ENCODE data around the gene THUMPD3.

THUMPD3 gene

DNA sequence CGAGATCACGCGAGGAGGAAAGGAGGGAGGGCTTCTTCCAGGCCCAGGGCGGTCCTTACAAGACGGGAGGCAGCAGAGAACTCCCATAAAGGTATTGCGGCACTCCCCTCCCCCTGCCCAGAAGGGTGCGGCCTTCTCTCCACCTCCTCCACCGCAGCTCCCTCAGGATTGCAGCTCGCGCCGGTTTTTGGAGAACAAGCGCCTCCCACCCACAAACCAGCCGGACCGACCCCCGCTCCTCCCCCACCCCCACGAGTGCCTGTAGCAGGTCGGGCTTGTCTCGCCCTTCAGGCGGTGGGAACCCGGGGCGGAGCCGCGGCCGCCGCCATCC lies 33.4 kb downstream of the THUMPD3 start:
- Histone ChIP-seq H3K9me3 (ENCODE audit: insufficient read depth, low read depth, low read length) (no peaks in the 10 kb centered on the region), H3K4me3 (ENCODE audit: low read length, poor library complexity, severe bottlenecking) (peak overlapping the region; percentile 98), H3F3A (ENCODE audit: low read depth) (peaks cover 9% of the 10 kb centered on the region; the same call in 1 of the 2 replicates), H3K27me3 (ENCODE audit: insufficient read depth, low read length, poor library complexity, severe bottlenecking) (peaks cover 5% of the 10 kb centered on the region), H3K79me2 (ENCODE audit: insufficient read depth, low read length) (peaks cover 85% of the 10 kb centered on the region), H3K4me2 (ENCODE audit: low read depth, low read length, poor library complexity, severe bottlenecking) (peak overlapping the region; percentile 96), H3K9ac (ENCODE audit: low read depth, low read length, poor library complexity, severe bottlenecking) (peak overlapping the region; percentile 92), H4K20me1 (ENCODE audit: insufficient read depth, low read length, poor library complexity, severe bottlenecking) (peaks cover 83% of the 10 kb centered on the region), H3K4me1 (ENCODE audit: insufficient read depth, low read length, poor library complexity, severe bottlenecking) (peaks cover 50% of the 10 kb centered on the region), H2AFZ (ENCODE audit: low read length) (no peak overlapping the region; the same call in 1 of the 2 replicates), H3K9me2 (replicated peaks; ENCODE audit: low read depth, low read length) (no peaks in the 10 kb centered on the region), H3K36me3 (ENCODE audit: insufficient read depth, low read length) (peaks cover 27% of the 10 kb centered on the region; the same call in 1 of the 2 replicates)
- no peak for TF ChIP-seq EZH2phosphoT487 (IDR thresholded peaks at IDR 0.05; ENCODE audit: borderline replicate concordance)
- TF ChIP-seq, protein P1, sequence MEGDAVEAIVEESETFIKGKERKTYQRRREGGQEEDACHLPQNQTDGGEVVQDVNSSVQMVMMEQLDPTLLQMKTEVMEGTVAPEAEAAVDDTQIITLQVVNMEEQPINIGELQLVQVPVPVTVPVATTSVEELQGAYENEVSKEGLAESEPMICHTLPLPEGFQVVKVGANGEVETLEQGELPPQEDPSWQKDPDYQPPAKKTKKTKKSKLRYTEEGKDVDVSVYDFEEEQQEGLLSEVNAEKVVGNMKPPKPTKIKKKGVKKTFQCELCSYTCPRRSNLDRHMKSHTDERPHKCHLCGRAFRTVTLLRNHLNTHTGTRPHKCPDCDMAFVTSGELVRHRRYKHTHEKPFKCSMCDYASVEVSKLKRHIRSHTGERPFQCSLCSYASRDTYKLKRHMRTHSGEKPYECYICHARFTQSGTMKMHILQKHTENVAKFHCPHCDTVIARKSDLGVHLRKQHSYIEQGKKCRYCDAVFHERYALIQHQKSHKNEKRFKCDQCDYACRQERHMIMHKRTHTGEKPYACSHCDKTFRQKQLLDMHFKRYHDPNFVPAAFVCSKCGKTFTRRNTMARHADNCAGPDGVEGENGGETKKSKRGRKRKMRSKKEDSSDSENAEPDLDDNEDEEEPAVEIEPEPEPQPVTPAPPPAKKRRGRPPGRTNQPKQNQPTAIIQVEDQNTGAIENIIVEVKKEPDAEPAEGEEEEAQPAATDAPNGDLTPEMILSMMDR (conservative IDR thresholded peaks at IDR 0.05; ENCODE audit: low read length), result no peak

DNA sequence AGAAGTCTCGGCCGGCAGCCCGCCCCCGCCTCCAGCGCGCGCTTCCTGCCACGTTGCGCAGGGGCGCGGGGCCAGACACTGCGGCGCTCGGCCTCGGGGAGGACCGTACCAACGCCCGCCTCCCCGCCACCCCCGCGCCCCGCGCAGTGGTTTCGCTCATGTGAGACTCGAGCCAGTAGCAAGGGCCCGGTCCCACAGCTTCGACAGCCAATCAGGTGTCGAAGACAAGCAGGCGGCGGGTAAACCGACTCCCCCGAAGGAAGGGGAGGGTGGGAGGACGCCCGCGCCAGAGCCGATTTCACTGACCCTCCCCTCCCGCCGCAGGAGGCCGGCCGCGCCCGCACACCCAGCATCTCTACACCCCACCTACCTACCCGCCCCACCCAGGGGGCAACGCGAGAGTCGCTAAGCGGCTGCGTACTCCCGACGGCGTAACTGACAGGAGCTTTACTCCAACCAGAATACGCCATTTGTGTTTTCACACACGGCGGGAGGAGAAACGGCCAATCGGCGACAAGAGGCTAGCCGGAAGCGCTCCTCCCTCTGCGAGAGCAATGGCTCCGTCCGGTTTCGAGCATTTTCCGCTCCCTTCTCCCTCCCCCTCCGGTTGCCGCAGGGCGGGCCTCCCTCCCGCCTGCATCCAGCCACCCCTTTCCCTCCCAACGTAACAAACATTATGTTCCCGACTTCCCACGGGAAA lies 33.9 kb downstream of the THUMPD3 start:
- H3K79me2 ChIP-seq (ENCODE audit: insufficient read depth, low read length), result peaks cover 85% of the 10 kb centered on the region
- H3K36me3 ChIP-seq (ENCODE audit: insufficient read depth, low read length), result peaks cover 21% of the 10 kb centered on the region; the same call in 1 of the 2 replicates
- peak overlapping the region; percentile 96 for H3K4me2 ChIP-seq (ENCODE audit: low read depth, low read length, poor library complexity, severe bottlenecking)
- peaks cover 5% of the 10 kb centered on the region for H3K27me3 ChIP-seq (ENCODE audit: insufficient read depth, low read length, poor library complexity, severe bottlenecking)
- H2AFZ ChIP-seq (ENCODE audit: low read length), result no peak overlapping the region
- H4K20me1 ChIP-seq (ENCODE audit: insufficient read depth, low read length, poor library complexity, severe bottlenecking), result peaks cover 83% of the 10 kb centered on the region
- H3K9me3 ChIP-seq (ENCODE audit: insufficient read depth, low read depth, low read length), result no peaks in the 10 kb centered on the region
- H3K9me2 ChIP-seq (replicated peaks; ENCODE audit: low read depth, low read length), result no peaks in the 10 kb centered on the region
- no peak for TF ChIP-seq EZH2phosphoT487 (IDR thresholded peaks at IDR 0.05; ENCODE audit: borderline replicate concordance)
- TF ChIP-seq, protein P1 (conservative IDR thresholded peaks at IDR 0.05; ENCODE audit: low read length), result no peak
- H3K4me1 ChIP-seq (ENCODE audit: insufficient read depth, low read length, poor library complexity, severe bottlenecking), result peaks cover 53% of the 10 kb centered on the region
- H3K4me3 ChIP-seq (ENCODE audit: low read length, poor library complexity, severe bottlenecking), result peak overlapping the region; percentile 98
- peak overlapping the region; percentile 92 for H3K9ac ChIP-seq (ENCODE audit: low read depth, low read length, poor library complexity, severe bottlenecking)
- peaks cover 9% of the 10 kb centered on the region; the same call in 1 of the 2 replicates for H3F3A ChIP-seq (ENCODE audit: low read depth)

DNA sequence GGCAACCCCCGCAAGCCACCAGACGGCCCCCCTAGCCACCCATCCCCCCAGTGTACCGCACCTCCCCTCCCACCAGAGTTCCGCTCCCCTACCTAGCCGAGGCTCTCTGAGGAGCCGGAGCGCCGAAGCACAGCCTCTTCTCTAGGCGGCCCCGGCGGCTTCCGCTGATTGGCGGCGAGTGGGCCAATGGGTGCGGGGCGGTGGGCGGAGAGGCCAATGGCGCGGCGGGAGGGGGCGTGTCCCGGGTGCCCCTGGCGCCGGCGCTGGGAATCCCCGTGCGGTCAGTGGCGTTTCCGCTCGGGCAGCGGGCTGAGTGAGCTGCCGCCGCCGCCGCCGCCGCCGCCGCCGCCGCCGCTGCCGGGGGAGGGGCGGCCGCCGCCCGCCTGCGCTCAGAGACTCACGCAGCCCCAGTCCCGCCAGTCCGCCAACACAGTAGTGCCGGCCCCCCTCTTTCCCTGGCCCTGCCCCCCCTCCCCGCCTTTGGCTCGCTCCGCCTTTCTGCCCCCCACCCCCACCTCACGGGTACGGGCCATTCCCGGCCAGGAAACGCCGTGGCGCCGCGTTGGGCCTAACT lies 34.6 kb downstream of the THUMPD3 start, which contains the start of gene SETD5:
Gene SETD5 (plus strand): TSS at position 284 of the 574 bp plus-strand sequence. CDS start 31,324 bp downstream, outside the sequence.
- Histone ChIP-seq H3K4me3 (ENCODE audit: low read length, poor library complexity, severe bottlenecking) (peak within 1 kb of the TSS; percentile 98), H3K9me3 (ENCODE audit: insufficient read depth, low read depth, low read length) (no peaks in the 10 kb centered on the region), H4K20me1 (ENCODE audit: insufficient read depth, low read length, poor library complexity, severe bottlenecking) (peaks cover 83% of the 10 kb centered on the region), H3F3A (ENCODE audit: low read depth) (peaks cover 9% of the 10 kb centered on the region; the same call in 1 of the 2 replicates), H3K27me3 (ENCODE audit: insufficient read depth, low read length, poor library complexity, severe bottlenecking) (peaks cover 5% of the 10 kb centered on the region), H3K9me2 (replicated peaks; ENCODE audit: low read depth, low read length) (no peaks in the 10 kb centered on the region), H3K9ac (ENCODE audit: low read depth, low read length, poor library complexity, severe bottlenecking) (peak within 1 kb of the TSS; percentile 98), H3K36me3 (ENCODE audit: insufficient read depth, low read length) (peaks cover 19% of the 10 kb centered on the region; the same call in 1 of the 2 replicates), H3K4me2 (ENCODE audit: low read depth, low read length, poor library complexity, severe bottlenecking) (peak within 1 kb of the TSS; percentile 96), H3K4me1 (ENCODE audit: insufficient read depth, low read length, poor library complexity, severe bottlenecking) (peaks cover 52% of the 10 kb centered on the region), H3K79me2 (ENCODE audit: insufficient read depth, low read length) (peaks cover 85% of the 10 kb centered on the region), H2AFZ (ENCODE audit: low read length) (no peak within 1 kb of the TSS)
- TF ChIP-seq EZH2phosphoT487 (IDR thresholded peaks at IDR 0.05; ENCODE audit: borderline replicate concordance), result no peak
- TF ChIP-seq, protein P1 (conservative IDR thresholded peaks at IDR 0.05; ENCODE audit: low read length), result no peak
